Caco-2 (cell line): Measurements from ENCODE around the gene CDKL4. TPM values are rescaled to one million over a fixed set of nuclear protein-coding genes. Genes with fewer than 3 reads are reported as not detected.

ENCODE experiments used
- BruUV-seq: library from RNA; stranded (reverse); fragments of 400-500 nt; replicated peaks from 2 replicates; lab custom pipeline; 2021; lab: Mats Ljungman, UMichigan
- CTCF ChIA-PET: fragments of 300-600 bp; sonication (Branson Sonifier 250); formaldehyde crosslinking; loops from one replicate; lab custom pipeline; 2022; ENCODE audit warnings: antibody characterized with exemption; lab: Charles Lee
- POLR2A ChIA-PET: fragments of 300-600 bp; sonication (Branson Sonifier 250); formaldehyde crosslinking; loops from one replicate; lab custom pipeline; 2022; ENCODE audit warnings: antibody characterized with exemption; lab: Charles Lee
- DNase-seq, 2 experiments: peaks; one replicate each; pipeline versions ENCODE4 v3.0.0 to v3.0.0-alpha.2; 2020 to 2022
- H3K27me3 ChIP-seq: replicated peaks from 2 replicates; pipeline ENCODE4 v1.6.0; 2011; ENCODE audit warnings: low read length; ENCODE audit not compliant: control insufficient read depth, insufficient read depth
- H3K36me3 ChIP-seq: 2 replicates; pipeline ENCODE4 v1.5.1; 2011; ENCODE audit warnings: low read length; ENCODE audit not compliant: control insufficient read depth, insufficient read depth
- H3K4me1 ChIP-seq: fragments of 250-450 bp; sonication (Bioruptor Pico); 2 replicates; pipeline ENCODE4 v1.5.1; 2020; ENCODE audit warnings: mild to moderate bottlenecking
- H3K4me3 ChIP-seq: 2 replicates; pipeline ENCODE4 v1.5.1; 2011; ENCODE audit warnings: low read depth, mild to moderate bottlenecking, control low read depth, low read length
- H3K9me3 ChIP-seq: fragments of 250-450 bp; sonication (Bioruptor Pico); 2 replicates; pipeline ENCODE4 v1.5.1; 2020; ENCODE audit warnings: mild to moderate bottlenecking, moderate library complexity
- H3K27ac Mint-ChIP-seq: one replicate; pipeline ENCODE4 v1.8.0; 2022; ENCODE audit warnings: mixed read lengths; ENCODE audit not compliant: unreplicated experiment
- H3K27me3 Mint-ChIP-seq: one replicate; pipeline ENCODE4 v1.8.0; 2022; ENCODE audit warnings: mixed read lengths; ENCODE audit not compliant: insufficient read depth, unreplicated experiment
- H3K36me3 Mint-ChIP-seq: one replicate; pipeline ENCODE4 v1.8.0; 2022; ENCODE audit warnings: mild to moderate bottlenecking, mixed read lengths; ENCODE audit not compliant: insufficient read depth, unreplicated experiment
- H3K4me1 Mint-ChIP-seq: one replicate; pipeline ENCODE4 v1.8.0; 2022; ENCODE audit warnings: low read depth, mixed read lengths; ENCODE audit not compliant: unreplicated experiment
- H3K4me3 Mint-ChIP-seq: one replicate; pipeline ENCODE4 v1.8.0; 2022; ENCODE audit warnings: mild to moderate bottlenecking, moderate library complexity, mixed read lengths; ENCODE audit not compliant: unreplicated experiment
- H3K9me3 Mint-ChIP-seq: one replicate; pipeline ENCODE4 v1.8.0; 2022; ENCODE audit warnings: mixed read lengths; ENCODE audit not compliant: unreplicated experiment
- CTCF ChIP-seq, 2 experiments: fragments of 200-600 bp in 1 of 2; IDR thresholded peaks; 1 replicate in 1 of 2; 2 replicates in 1 of 2; pipeline versions ENCODE4 v1.5.1 to v1.8.0; 2011 to 2022; ENCODE audit warnings: antibody characterized with exemption in 1 of 2, control low read depth in 1 of 2, inconsistent platforms in 1 of 2, low read depth in 1 of 2, low read length in 1 of 2, mild to moderate bottlenecking in 1 of 2, moderate library complexity in 1 of 2; ENCODE audit not compliant: insufficient read depth in 1 of 2, severe bottlenecking in 1 of 2, unreplicated experiment in 1 of 2
- intact Hi-C: fragments of 100-400 bp; cut with micrococcal nuclease; formaldehyde crosslinking; loops from one replicate; pipeline ENCODE4 v1.10.0; 2022; ENCODE audit not compliant: unreplicated experiment
- total RNA-seq: library from RNA; stranded (reverse); gene quantifications from 2 replicates; pipeline ENCODE4 v1.2.3, GENCODE V29; 2022

The CDKL4 gene
- total RNA-seq, 1 experiment from 2014 or later = 1.4 TPM

GRCh38 chr2:39269941-39270340 lies 26.2 kb upstream of the CDKL4 start:
- no peaks in the 10 kb centered on the region for H3K36me3 ChIP-seq
- ChIA-PET POLR2A (no interaction called here), CTCF (no interaction called here)
- no peak for DNase-seq
- no peak overlapping the region for H3K4me3 Mint-ChIP-seq
- H3K27me3 Mint-ChIP-seq = no peaks in the 10 kb centered on the region
- no peaks in the 10 kb centered on the region for H3K27me3 ChIP-seq
- H3K4me1 ChIP-seq = no peaks in the 10 kb centered on the region
- no TSS peak for BruUV-seq
- H3K27ac Mint-ChIP-seq = no peak overlapping the region
- peaks cover 28% of the 10 kb centered on the region for H3K36me3 Mint-ChIP-seq
- H3K9me3 Mint-ChIP-seq = no peaks in the 10 kb centered on the region
- H3K4me1 Mint-ChIP-seq = no peaks in the 10 kb centered on the region
- intact Hi-C loops = no loop called here
- H3K4me3 ChIP-seq = no peak overlapping the region
- no peaks in the 10 kb centered on the region for H3K9me3 ChIP-seq
- no peak for TF ChIP-seq CTCF (IDR thresholded peaks at IDR 0.05; ENCODE audit: insufficient read depth in 1 of 2, low read depth in 1 of 2, low read length in 1 of 2, severe bottlenecking in 1 of 2, unreplicated experiment in 1 of 2)

GRCh38 chr2:39266916-39267434 lies 23.2 kb upstream of the CDKL4 start:
- Mint-ChIP-seq H3K4me3 (no peak overlapping the region), H3K27me3 (no peaks in the 10 kb centered on the region), H3K4me1 (no peaks in the 10 kb centered on the region), H3K9me3 (no peaks in the 10 kb centered on the region), H3K36me3 (peaks cover 12% of the 10 kb centered on the region), H3K27ac (no peak overlapping the region)
- ChIA-PET POLR2A (interaction anchor here (0.5 kb wide), 1 partner anchor 685 kb away, joined by 4 read pairs; no protein-coding TSS in a partner anchor), CTCF (interaction anchor here (0.6 kb wide), 1 partner anchor 1917 kb away, joined by 3 read pairs; no protein-coding TSS in a partner anchor)
- DNase-seq = no peak
- TF ChIP-seq CTCF (IDR thresholded peaks at IDR 0.05; ENCODE audit: insufficient read depth in 1 of 2, low read depth in 1 of 2, low read length in 1 of 2, severe bottlenecking in 1 of 2, unreplicated experiment in 1 of 2) = no peak
- no TSS peak for BruUV-seq
- Histone ChIP-seq H3K9me3 (no peaks in the 10 kb centered on the region), H3K36me3 (no peaks in the 10 kb centered on the region; the same call in 1 of the 2 replicates), H3K4me1 (no peaks in the 10 kb centered on the region), H3K27me3 (no peaks in the 10 kb centered on the region), H3K4me3 (no peak overlapping the region)
- intact Hi-C loops = no loop called here

DNA sequence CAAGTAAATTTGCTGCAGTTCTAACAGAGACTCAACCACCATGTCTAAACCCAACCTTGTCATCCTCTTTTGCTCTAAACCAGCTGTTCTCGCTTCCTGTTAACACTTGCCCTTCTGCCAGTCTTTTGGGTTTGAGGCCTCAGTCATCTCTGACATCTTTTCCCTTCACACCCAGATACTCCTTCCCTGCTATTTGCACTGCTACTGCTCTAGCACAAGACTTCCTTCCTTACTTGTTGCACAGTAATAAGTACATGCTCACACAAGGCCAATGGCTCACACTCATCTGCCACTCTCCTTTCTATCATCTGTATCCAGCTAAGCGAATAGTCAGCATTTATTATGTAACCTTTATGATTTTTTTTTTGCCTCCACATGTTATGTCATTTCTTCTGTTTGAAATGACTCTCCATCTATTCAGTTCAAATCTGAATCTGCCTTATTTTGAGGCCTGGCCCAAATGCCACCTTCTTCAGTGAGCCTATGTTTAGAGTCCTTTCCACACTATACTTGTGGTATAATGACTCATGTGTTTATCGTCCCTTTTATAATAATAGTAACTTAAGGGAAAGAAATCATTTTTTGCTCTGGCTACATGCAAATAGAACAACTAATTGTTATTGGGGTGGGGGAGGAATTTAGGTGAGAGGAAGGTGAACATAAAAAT lies 22.5 kb upstream of the CDKL4 start:
- Mint-ChIP-seq H3K4me3 (no peak overlapping the region), H3K4me1 (no peaks in the 10 kb centered on the region), H3K9me3 (no peaks in the 10 kb centered on the region), H3K27ac (no peak overlapping the region), H3K27me3 (no peaks in the 10 kb centered on the region), H3K36me3 (peaks cover 12% of the 10 kb centered on the region)
- POLR2A ChIA-PET = no interaction called here
- H3K4me3 ChIP-seq = no peak overlapping the region
- no peaks in the 10 kb centered on the region for H3K27me3 ChIP-seq
- H3K36me3 ChIP-seq = no peaks in the 10 kb centered on the region; the same call in 1 of the 2 replicates
- no peaks in the 10 kb centered on the region for H3K9me3 ChIP-seq
- TF ChIP-seq CTCF (IDR thresholded peaks at IDR 0.05; ENCODE audit: insufficient read depth in 1 of 2, low read depth in 1 of 2, low read length in 1 of 2, severe bottlenecking in 1 of 2, unreplicated experiment in 1 of 2) = no peak
- intact Hi-C loops = no loop called here
- no peaks in the 10 kb centered on the region for H3K4me1 ChIP-seq
- BruUV-seq = no TSS peak
- no peak for DNase-seq
- CTCF ChIA-PET = no interaction called here
